HG02981 (cell line): ENCODE measurements around the gene SYT11.
"Not testable (repeated sequence)": the region's sequence is repeated elsewhere in the genome, so short reads cannot be mapped to it uniquely, and the experiment has no call there.

Source experiments
- ATAC-seq: cut with Tn5 transposase; IDR thresholded peaks from one replicate; pipeline ENCODE4 v1.9.1; 2021; ENCODE audit warnings: mild to moderate bottlenecking, moderate library complexity; ENCODE audit not compliant: unreplicated experiment

The SYT11 gene

DNA sequence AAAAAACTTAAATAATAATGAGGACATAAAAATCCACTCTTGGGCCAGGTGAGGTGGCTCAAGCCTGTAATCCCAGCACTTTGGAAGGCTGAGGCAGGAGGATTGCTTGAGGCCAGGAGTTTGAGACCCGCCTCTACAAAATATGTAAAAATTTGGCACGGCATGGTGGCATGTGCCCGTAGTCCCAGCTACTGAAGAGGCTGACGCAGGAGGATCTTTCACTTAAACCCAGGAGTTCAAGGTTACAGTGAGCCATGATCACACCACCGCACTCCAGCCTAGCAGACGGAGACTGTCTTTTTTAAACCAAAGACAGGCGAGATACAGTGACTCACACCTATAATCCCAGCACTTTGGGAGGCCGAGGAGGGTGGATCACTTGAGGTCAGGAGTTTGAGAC lies 37.1 kb downstream of the SYT11 start:
- ATAC-seq = not testable (repeated sequence)

GRCh38 chr1:155897746-155898145 lies 38.4 kb downstream of the SYT11 start:
- ATAC-seq = no peak

DNA sequence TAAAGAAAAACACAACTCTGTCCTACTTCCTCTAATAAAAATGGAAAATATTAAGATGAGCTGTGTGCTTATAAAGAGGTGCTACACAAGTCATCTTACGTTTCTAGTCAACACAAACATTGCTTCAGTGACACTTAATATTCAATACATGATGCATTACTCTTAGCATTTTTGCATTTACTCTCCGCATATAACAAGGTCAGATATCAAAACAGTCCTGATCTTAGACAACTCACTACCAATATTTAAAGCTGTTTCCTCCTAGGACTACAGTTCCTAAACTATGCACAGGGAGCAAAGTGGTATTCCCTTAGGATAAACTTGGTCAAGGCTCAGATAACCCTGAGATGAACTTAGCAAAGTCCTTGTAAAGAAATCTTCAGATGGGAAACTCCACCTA lies 39.5 kb downstream of the SYT11 start:
- no peak for ATAC-seq

DNA sequence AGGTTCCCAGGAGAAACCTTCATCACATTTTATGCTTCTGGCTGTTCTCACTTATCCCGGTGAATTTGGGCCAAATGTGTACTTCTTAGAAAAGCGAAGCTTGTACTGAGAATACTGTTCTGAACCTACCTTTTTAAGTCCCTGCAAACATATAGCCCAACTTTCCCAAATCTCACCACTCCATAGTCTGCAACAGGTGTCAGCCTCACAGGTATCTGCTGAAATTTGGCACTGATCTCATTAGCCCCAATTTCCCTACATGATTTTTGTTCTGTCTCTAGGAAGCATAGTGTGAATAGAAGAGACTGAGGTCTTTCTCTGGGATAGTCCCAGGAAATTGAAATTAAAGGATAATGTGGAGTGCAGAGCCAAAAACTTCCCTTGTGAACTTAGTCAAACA lies 40.3 kb downstream of the SYT11 start:
- ATAC-seq = no peak

DNA sequence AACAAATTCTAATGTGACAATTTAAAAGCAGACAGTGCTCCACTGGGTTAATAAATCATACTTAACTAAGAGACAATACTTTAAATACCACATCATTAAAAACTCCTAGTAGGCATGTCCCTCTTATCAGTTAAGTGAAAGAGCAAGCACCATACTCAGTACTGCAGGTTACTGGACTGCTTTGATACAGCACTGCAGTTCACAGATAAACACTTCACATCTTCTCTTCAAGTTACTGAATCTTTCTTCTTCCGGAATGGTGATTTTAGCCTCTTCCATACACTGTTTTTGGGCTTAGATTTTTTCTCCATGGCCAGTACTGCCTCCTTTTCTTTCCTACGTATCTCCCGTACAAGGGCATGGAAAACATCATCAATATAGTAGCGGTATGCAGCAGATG lies 40.8 kb downstream of the SYT11 start:
- ATAC-seq = no peak

GRCh38 chr1:155904261-155904660 lies 44.9 kb downstream of the SYT11 start:
- ATAC-seq = no peak

DNA sequence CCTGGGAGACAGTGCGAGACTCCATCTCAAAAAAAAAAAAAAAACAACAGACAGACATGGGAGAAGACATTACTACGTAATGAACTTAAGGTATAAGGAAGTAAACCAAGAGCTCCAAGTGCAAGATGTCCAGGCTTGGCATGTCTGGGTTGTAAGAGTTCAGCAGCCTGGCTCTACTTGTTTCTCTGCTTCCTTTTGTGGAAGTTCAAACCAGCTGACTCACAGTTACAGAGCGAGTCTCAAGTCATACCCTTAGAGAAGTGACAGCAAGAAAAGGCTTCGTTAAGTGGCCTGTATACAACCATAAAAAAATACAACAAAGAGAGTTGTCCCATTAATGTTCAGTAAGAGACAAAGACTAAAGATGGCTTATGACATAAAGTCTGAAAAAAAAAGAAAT lies 50.5 kb downstream of the SYT11 start:
- ATAC-seq = no peak

DNA sequence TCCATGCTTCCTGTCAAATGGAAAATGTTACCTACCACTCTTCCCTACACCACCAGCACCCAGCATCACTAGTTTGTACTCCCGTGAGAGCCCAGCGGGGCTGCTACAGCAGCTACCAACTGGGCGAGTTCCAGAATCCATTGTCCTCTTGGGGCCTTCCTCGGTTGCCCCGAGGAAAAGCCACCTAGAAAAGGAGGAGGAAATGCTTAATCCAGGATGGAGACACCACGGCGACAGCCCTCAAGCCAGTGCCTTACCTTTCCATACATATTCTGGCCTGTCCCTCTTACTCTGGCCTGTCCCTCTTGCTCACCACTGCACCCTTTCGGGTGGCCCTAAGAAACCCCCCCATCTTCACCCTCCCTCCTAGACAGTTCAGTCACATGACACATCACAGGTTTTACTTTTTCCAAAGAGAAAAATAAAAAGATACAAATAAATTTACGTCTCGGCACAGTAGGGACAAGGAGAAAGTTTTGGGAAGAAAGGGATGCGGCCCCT lies 51.3 kb downstream of the SYT11 start:
- no peak for ATAC-seq

- ATAC-seq = peak; percentile 87
Observed at GRCh38 chr1:155911156-155912055, 52.0 kb downstream of the SYT11 start, which contains the start of gene RIT1. RIT1 (minus strand) TSS chr1:155911349; CDS start chr1:155910761, 588 bp downstream.

DNA sequence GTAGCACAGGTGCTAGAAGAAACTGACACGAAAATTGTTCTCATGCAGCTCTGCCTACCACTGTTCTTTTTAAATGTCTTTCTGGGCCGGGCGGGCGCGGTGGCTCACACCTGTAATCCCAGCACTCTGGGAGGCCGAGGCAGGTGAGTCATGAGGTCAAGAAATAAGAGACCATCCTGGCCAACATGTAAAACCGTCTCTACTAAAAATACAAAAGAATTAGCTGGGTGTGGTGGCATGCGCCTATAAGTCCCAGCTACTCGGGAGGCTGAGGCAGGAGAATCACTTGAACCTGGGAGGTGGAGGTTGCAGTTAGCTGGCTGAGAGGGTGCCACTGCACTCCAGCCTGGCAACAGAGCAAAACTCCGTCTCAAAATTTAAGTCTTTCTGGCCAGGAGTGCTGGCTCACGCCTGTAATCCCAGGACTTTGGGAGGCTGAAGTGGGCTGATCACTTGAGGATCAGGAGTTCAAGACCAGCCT lies 52.7 kb downstream of the SYT11 start:
- ATAC-seq = no peak

DNA sequence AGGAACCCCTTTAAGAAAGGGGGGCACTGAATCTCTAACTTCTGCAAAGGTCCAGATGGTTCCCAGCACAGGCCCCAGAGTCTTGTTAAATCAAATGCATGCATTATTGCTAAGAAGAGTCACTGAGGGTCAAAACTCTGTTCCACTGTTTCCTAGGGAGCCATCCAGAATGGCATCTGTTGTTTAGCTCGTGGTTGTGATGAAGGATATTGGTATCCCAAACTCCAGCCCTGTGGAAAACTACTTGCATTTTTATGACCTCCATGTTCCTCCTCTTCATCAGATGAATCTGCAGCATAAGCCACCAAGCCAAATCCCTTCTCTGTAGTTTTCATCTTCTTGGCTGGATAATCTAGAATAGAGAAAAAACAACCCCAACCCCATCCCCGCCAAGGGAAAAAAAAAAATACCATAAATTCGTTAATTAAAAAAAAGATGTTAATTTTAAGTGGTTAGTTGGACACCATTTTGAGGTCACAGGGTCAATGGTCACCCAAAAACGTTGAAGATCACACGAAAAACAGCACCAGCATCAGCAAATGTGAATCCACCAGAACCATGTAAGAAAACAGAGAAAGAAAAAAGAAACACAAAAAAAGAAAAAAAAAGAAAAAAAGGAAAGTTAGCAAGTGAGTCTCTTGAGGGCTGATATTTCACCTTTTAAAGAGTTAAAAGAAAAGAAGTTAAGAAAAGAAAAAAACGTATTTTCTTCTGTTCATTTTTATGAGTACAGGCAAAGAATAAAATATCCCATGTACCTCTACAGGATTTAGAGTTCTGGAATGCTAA lies 54.8 kb downstream of the SYT11 start:
- ATAC-seq = no peak

DNA sequence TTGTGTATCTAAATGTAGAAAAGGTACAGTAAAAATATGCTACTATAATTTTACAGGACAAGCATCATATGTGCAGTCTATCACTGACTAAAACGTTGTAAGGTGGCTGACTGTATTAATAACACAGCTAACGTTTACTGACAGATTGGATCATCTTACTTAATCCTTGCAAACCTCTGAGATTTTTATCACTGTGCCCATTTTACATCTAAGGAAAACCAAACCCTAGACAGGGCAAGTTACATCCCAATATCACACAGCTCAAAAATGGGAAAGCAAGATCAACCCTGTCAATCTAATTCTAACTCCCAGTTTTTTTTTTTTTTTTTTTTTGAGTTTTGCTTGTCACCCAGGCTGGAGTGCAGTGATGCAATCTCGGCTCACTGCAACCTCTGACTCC lies 59.3 kb downstream of the SYT11 start:
- ATAC-seq = no peak

DNA sequence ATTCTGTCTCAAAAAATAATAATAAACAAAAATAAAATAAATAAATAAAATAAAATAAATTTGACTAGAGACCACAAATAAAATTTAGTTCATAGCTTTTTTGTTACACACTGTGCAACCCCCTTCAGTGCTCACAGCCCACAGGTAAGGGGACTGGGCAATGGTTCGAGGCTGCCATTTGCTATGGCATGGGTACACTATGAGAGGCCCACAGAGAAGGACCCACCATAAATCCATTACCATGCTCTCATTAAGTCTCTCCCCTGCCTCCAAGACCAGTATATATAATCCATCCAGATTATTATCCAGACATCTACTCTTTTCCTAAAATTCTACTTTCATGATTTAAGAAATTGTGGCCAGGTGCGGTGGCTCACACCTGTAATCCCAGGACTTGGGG lies 60.4 kb downstream of the SYT11 start:
- ATAC-seq = no peak

DNA sequence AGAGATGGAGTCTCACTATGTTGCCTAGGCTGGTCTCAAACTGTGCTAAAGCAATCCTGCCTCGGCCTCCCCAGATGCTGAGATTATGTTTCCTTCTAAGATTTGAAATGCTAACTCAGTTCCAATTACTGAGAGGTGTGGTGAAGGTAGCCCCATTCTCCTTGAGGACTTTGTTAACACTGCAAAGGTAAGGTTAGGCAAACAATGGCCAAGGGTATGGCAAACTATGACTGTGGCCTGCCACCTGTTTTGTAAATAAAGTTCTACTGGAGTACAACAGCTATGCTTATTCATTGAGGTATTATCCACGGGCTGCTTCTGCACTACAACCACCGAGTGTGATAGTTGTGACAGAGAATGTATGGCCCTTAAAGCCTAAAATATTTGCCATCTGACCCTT lies 61.4 kb downstream of the SYT11 start:
- ATAC-seq = no peak

GRCh38 chr1:155925506-155925905 lies 66.1 kb downstream of the SYT11 start:
- ATAC-seq = no peak

DNA sequence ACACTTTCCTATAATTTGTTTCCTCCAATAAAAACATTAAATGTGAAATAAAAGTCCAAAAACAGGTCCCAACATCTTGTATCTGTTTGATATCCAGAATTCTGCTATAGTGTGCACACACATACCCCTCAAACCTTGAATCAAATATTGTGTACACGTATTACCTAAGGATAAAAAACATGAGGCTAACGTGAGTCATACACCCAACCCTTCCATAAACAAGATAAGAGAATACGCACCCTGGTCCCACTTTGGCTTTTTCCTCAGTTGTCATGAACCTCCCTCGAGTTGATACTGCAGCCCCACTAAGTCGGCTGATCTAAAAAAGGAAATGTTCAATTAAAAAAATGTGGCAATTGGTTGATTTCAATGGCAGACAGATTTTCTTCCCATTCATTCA lies 69.7 kb downstream of the SYT11 start:
- ATAC-seq = no peak

GRCh38 chr1:155930725-155931124 lies 71.4 kb downstream of the SYT11 start:
- not testable (repeated sequence) for ATAC-seq

DNA sequence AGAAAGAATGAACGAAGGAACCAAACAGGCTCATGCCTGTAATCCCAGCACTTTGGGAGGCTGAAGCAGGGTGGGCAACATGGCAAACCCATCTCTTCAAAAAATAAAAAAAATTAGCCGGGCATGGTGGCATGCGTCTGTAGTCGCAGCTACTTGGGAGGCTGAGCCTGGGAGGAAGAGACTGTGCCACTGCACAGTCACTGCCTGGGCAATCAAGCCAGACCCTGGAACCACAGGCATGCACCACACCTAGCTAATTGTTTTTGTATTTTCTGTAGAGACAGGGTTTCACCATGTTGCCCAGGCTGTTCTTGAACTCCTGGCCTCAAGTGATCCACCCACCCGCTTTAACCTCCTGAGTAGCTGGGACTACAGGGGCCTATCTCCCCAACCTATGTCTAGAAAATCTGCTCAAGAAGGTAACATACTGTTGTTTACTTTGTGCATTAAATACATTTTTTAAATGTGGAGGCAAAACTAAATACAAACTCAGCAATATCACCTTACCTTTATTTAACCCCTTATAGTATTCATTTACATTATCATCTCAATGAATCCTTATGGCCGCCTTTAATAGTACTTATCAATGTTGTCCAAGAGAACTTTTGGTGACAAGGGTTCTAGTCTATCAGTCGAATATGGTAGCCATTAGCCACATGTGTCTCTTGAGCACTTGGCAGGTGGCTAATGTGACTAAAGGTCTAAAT lies 72.1 kb downstream of the SYT11 start:
- no peak for ATAC-seq

DNA sequence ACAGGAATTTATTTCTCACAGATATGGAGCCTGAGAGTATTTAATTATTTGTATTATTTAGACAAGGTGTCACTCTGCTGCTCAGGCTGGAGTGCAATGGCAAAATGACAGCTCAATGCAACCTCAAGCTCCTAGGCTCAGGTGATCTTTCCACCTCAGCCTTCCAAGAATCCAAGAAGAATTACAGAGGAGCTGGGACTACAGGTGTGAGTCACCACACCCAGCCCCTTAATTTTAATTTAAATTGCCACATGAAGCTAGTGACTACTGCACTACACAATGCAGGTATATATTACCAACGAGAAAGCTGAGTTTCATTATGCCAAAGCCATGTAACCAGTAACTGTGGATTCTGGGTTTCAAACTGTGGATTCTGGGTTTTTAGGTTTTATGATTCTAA lies 72.7 kb downstream of the SYT11 start:
- no peak for ATAC-seq

GRCh38 chr1:155932487-155932886 lies 73.1 kb downstream of the SYT11 start:
- no peak for ATAC-seq

DNA sequence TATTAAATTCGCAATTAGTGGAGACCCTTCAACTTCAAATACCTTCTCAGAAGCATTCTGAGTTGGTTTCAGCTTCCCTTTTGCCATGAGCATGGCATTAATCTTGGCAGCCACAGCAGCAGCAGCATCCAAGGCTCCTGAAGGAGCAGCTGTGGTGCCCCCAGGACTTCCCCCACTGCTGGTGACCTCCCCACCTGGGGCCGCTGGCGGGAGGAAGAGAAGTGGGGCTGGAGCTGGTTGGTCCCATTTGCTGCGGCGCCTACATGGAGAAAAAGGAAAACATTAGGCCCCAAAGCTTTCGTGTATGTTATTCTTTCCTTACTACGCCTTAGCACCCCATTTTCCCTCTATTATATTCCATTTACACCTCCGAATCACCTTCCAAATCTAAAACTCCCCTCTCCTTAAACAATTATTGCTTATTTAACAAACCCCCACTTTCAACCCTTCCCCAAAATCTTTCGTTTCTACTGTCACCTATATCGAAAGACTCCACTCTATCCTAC lies 74.3 kb downstream of the SYT11 start:
- no peak for ATAC-seq
